ENCODE measurements around the gene TBCE. TPM values are rescaled to one million over a fixed set of nuclear protein-coding genes. Genes with fewer than 3 reads are reported as not detected.
"Not testable (repeated sequence)": the region's sequence is repeated elsewhere in the genome, so short reads cannot be mapped to it uniquely, and the experiment has no call there.

Gene TBCE
- total RNA-seq, 3 donors from 2014 or later = 20.4 to 24.7 (median 23.9) TPM

- DNase-seq; H3K4me3 Mint-ChIP-seq; ATAC-seq; H3K9me3 Mint-ChIP-seq; H3K4me1 Mint-ChIP-seq (ENCODE audit: low read depth); H3K36me3 Mint-ChIP-seq (ENCODE audit: insufficient read depth); H3K27me3 Mint-ChIP-seq (ENCODE audit: low read depth): not testable (repeated sequence)
These were observed 11.0 kb downstream of the TBCE start for GRCh38 chr1:235378134-235378735.

GRCh38 chr1:235381955-235382739 is 14.9 kb downstream of the TBCE start:
- peaks cover 14% of the 10 kb centered on the region for H3K36me3 Mint-ChIP-seq (ENCODE audit: insufficient read depth)
- DNase-seq; ATAC-seq; H3K9me3 Mint-ChIP-seq; H3K4me1 Mint-ChIP-seq (ENCODE audit: low read depth); H3K27me3 Mint-ChIP-seq (ENCODE audit: low read depth); H3K4me3 Mint-ChIP-seq: not testable (repeated sequence)

- not testable (repeated sequence) for ATAC-seq, H3K9me3 Mint-ChIP-seq
These were observed 18.4 kb downstream of the TBCE start for GRCh38 chr1:235385633-235386032.

GRCh38 chr1:235391874-235392273 is 24.6 kb downstream of the TBCE start:
- ATAC-seq (no peak), DNase-seq (no peak)
- no peak overlapping the region for H3K4me3 Mint-ChIP-seq

More at GRCh38 chr1:235385633-235386032, 18.4 kb downstream of the TBCE start:
- H3K4me3 Mint-ChIP-seq; H3K27me3 Mint-ChIP-seq (ENCODE audit: low read depth); DNase-seq; H3K4me1 Mint-ChIP-seq (ENCODE audit: low read depth): not testable (repeated sequence)
- H3K36me3 Mint-ChIP-seq (ENCODE audit: insufficient read depth) = peaks cover 16% of the 10 kb centered on the region

GRCh38 chr1:235397733-235398132 is 30.5 kb downstream of the TBCE start:
- H3K4me1 Mint-ChIP-seq (ENCODE audit: low read depth) = peaks cover 4% of the 10 kb centered on the region
- H3K36me3 Mint-ChIP-seq (ENCODE audit: insufficient read depth) = peaks cover 11% of the 10 kb centered on the region
- no peaks in the 10 kb centered on the region for H3K27me3 Mint-ChIP-seq (ENCODE audit: low read depth)
- H3K9me3 Mint-ChIP-seq = no peaks in the 10 kb centered on the region
- ATAC-seq (no peak), DNase-seq (no peak)
- H3K4me3 Mint-ChIP-seq = no peak overlapping the region

More at GRCh38 chr1:235391874-235392273, 24.6 kb downstream of the TBCE start:
- H3K36me3 Mint-ChIP-seq (ENCODE audit: insufficient read depth) = peaks cover 4% of the 10 kb centered on the region
- no peaks in the 10 kb centered on the region for H3K27me3 Mint-ChIP-seq (ENCODE audit: low read depth)
- peaks cover 4% of the 10 kb centered on the region for H3K4me1 Mint-ChIP-seq (ENCODE audit: low read depth)
- peaks cover 3% of the 10 kb centered on the region for H3K9me3 Mint-ChIP-seq

GRCh38 chr1:235399661-235400060 is 32.4 kb downstream of the TBCE start:
- Mint-ChIP-seq H3K36me3 (ENCODE audit: insufficient read depth) (peaks cover 13% of the 10 kb centered on the region), H3K27me3 (ENCODE audit: low read depth) (no peaks in the 10 kb centered on the region), H3K9me3 (no peaks in the 10 kb centered on the region), H3K4me3 (no peak overlapping the region), H3K4me1 (ENCODE audit: low read depth) (peaks cover 4% of the 10 kb centered on the region)
- no peak for DNase-seq
- ATAC-seq = no peak

- H3K4me3 Mint-ChIP-seq = no peak overlapping the region
- no peaks in the 10 kb centered on the region for H3K27me3 Mint-ChIP-seq (ENCODE audit: low read depth)
- H3K36me3 Mint-ChIP-seq (ENCODE audit: insufficient read depth) = peaks cover 13% of the 10 kb centered on the region
- no peaks in the 10 kb centered on the region for H3K9me3 Mint-ChIP-seq
- peaks cover 4% of the 10 kb centered on the region for H3K4me1 Mint-ChIP-seq (ENCODE audit: low read depth)
- DNase-seq = no peak
- no peak for ATAC-seq
These were observed 34.0 kb downstream of the TBCE start for GRCh38 chr1:235401251-235401650.

GRCh38 chr1:235402457-235403200 is 35.4 kb downstream of the TBCE start:
- no peak overlapping the region for H3K4me3 Mint-ChIP-seq
- no peak for ATAC-seq
- H3K36me3 Mint-ChIP-seq (ENCODE audit: insufficient read depth) = peaks cover 9% of the 10 kb centered on the region
- peaks cover 1% of the 10 kb centered on the region for H3K4me1 Mint-ChIP-seq (ENCODE audit: low read depth)
- no peak for DNase-seq
- H3K9me3 Mint-ChIP-seq = no peaks in the 10 kb centered on the region
- H3K27me3 Mint-ChIP-seq (ENCODE audit: low read depth) = no peaks in the 10 kb centered on the region

GRCh38 chr1:235403593-235403992 is 36.4 kb downstream of the TBCE start:
- ATAC-seq (no peak), DNase-seq (no peak)
- Mint-ChIP-seq H3K4me1 (ENCODE audit: low read depth) (peaks cover 2% of the 10 kb centered on the region), H3K36me3 (ENCODE audit: insufficient read depth) (peaks cover 9% of the 10 kb centered on the region), H3K4me3 (no peak overlapping the region), H3K27me3 (ENCODE audit: low read depth) (no peaks in the 10 kb centered on the region), H3K9me3 (no peaks in the 10 kb centered on the region)

GRCh38 chr1:235404190-235404589 is 37.0 kb downstream of the TBCE start:
- no peak overlapping the region for H3K4me3 Mint-ChIP-seq
- H3K36me3 Mint-ChIP-seq (ENCODE audit: insufficient read depth) = peaks cover 9% of the 10 kb centered on the region
- no peaks in the 10 kb centered on the region for H3K9me3 Mint-ChIP-seq
- peaks cover 2% of the 10 kb centered on the region for H3K4me1 Mint-ChIP-seq (ENCODE audit: low read depth)
- DNase-seq (no peak), ATAC-seq (no peak)
- no peaks in the 10 kb centered on the region for H3K27me3 Mint-ChIP-seq (ENCODE audit: low read depth)

- DNase-seq = no peak
- ATAC-seq = no peak
- peaks cover 5% of the 10 kb centered on the region for H3K36me3 Mint-ChIP-seq (ENCODE audit: insufficient read depth)
- no peaks in the 10 kb centered on the region for H3K9me3 Mint-ChIP-seq
- no peak overlapping the region for H3K4me3 Mint-ChIP-seq
- H3K4me1 Mint-ChIP-seq (ENCODE audit: low read depth) = peaks cover 4% of the 10 kb centered on the region
- no peaks in the 10 kb centered on the region for H3K27me3 Mint-ChIP-seq (ENCODE audit: low read depth)
These were observed 40.2 kb downstream of the TBCE start for GRCh38 chr1:235407419-235407818.

GRCh38 chr1:235408503-235408960 is 41.3 kb downstream of the TBCE start:
- Mint-ChIP-seq H3K4me1 (ENCODE audit: low read depth) (peaks cover 6% of the 10 kb centered on the region), H3K27me3 (ENCODE audit: low read depth) (no peaks in the 10 kb centered on the region), H3K9me3 (no peaks in the 10 kb centered on the region), H3K36me3 (ENCODE audit: insufficient read depth) (peaks cover 4% of the 10 kb centered on the region), H3K4me3 (no peak overlapping the region)
- ATAC-seq (no peak), DNase-seq (no peak)

- no peak for ATAC-seq
- Mint-ChIP-seq H3K27me3 (ENCODE audit: low read depth) (no peaks in the 10 kb centered on the region), H3K36me3 (ENCODE audit: insufficient read depth) (peaks cover 5% of the 10 kb centered on the region)
These were observed 42.0 kb downstream of the TBCE start for GRCh38 chr1:235409042-235409820.

GRCh38 chr1:235410467-235410866 is 43.2 kb downstream of the TBCE start:
- H3K9me3 Mint-ChIP-seq = no peaks in the 10 kb centered on the region
- H3K27me3 Mint-ChIP-seq (ENCODE audit: low read depth) = no peaks in the 10 kb centered on the region
- H3K4me1 Mint-ChIP-seq (ENCODE audit: low read depth) = peaks cover 6% of the 10 kb centered on the region
- H3K4me3 Mint-ChIP-seq = no peak overlapping the region
- DNase-seq = no peak
- ATAC-seq = no peak
- H3K36me3 Mint-ChIP-seq (ENCODE audit: insufficient read depth) = peaks cover 7% of the 10 kb centered on the region

More at GRCh38 chr1:235409042-235409820, 42.0 kb downstream of the TBCE start:
- no peak for DNase-seq
- peaks cover 6% of the 10 kb centered on the region for H3K4me1 Mint-ChIP-seq (ENCODE audit: low read depth)
- H3K9me3 Mint-ChIP-seq = no peaks in the 10 kb centered on the region
- H3K4me3 Mint-ChIP-seq = no peak overlapping the region
